NB4 (cell line): ENCODE results near the gene CKAP5.

ENCODE experiments used
- MAX ChIP-seq: IDR thresholded peaks from 2 replicates; pipeline ENCODE4 v1.6.1; 2011; ENCODE audit warnings: low read depth, low read length
- POLR2A ChIP-seq: IDR thresholded peaks from 2 replicates; pipeline ENCODE4 v1.6.1; 2011; ENCODE audit warnings: mild to moderate bottlenecking; ENCODE audit not compliant: insufficient read length; ENCODE audit errors: extremely low read depth
- TF ChIP-seq, protein P1 (sequence below): IDR thresholded peaks from one replicate; pipeline ENCODE4 v1.5.1; 2012; ENCODE audit warnings: low read depth, low read length

- TF ChIP-seq, protein P1, sequence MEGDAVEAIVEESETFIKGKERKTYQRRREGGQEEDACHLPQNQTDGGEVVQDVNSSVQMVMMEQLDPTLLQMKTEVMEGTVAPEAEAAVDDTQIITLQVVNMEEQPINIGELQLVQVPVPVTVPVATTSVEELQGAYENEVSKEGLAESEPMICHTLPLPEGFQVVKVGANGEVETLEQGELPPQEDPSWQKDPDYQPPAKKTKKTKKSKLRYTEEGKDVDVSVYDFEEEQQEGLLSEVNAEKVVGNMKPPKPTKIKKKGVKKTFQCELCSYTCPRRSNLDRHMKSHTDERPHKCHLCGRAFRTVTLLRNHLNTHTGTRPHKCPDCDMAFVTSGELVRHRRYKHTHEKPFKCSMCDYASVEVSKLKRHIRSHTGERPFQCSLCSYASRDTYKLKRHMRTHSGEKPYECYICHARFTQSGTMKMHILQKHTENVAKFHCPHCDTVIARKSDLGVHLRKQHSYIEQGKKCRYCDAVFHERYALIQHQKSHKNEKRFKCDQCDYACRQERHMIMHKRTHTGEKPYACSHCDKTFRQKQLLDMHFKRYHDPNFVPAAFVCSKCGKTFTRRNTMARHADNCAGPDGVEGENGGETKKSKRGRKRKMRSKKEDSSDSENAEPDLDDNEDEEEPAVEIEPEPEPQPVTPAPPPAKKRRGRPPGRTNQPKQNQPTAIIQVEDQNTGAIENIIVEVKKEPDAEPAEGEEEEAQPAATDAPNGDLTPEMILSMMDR = no peak
- TF ChIP-seq POLR2A (no peak), MAX (no peak)
These were observed 124.8 kb downstream of the CKAP5 start for GRCh38 chr11:46721286-46721685.
